ENCODE measurements around the gene OPCML. TPM values are rescaled to one million over a fixed set of nuclear protein-coding genes. Genes with fewer than 3 reads are reported as not detected.

OPCML gene
- total and polyA plus RNA-seq, 4 donors, result under 0.01 to 0.01 TPM; not detected in 2

DNA sequence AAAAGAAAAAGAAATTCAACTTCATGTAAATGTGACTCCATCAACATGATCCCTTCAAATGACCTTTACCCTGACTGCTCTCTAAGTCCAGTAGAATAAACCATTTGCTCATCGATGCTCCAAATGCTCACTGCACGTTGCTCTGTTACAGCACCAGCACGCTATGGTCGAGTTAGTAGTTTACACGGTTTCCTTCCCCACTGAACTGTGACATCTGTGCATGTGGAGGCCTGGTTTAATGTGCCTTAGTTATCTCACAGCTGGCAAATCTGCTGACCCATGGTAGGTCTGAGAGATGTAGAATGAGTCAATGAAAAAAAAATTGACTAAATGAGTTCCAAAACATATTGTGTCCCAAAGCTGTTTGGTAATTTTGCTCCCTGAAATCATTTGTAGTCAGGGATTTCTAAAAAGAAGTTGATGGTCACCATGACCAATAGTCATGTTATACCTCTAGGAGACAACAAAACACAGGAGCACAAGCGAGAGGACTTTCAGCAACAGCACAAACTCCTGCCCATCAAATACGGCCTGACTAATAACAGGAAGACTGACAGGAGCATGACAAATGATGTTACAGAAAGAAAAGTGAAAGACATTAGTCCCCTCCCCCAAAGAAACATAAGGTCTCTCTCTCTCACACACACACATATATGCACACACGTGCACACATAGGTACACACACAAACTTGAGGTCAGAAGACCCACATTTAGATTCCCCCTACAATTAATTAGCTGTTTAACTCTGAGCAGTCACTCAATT, 624.5 kb downstream of the OPCML start:
- H3K36me3 ChIP-seq (ENCODE audit: control insufficient read depth in 4 of 4, insufficient read depth in 3 of 4, low read depth in 1 of 4, low read length in 3 of 4), result no peaks in the 10 kb centered on the region

DNA sequence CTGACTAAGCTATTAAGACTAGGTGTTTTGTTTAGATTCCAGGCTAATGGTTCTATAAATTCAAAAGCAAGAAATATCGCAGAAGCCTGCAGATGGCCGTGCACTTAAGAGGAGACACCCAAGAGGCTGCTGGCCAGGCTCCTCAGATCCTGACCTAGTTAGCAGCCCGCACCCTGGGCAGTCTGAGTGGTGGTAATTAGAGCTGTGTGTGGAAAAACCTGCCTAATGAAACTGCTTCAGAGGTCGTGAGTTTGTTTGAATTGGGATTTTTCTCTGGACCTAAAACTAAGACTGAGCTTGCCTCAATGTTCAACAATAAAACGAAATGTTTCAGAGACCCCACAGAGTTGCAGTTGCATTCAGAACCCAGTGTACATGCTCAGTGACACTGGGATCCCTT, 627.7 kb downstream of the OPCML start:
- WGBS, result 83% methylated on average over 5 of the region's 5 CpGs
- DNase-seq (ENCODE audit: low spot score), result no peak
- Histone ChIP-seq H3K9ac (ENCODE audit: low read depth in 1 of 2, low read length in 2 of 2) (no peak overlapping the region), H3K27ac (ENCODE audit: low read depth in 1 of 2, low read length in 2 of 2) (no peak overlapping the region), H3K4me3 (ENCODE audit: low read depth in 1 of 3, low read length in 3 of 3) (no peak overlapping the region), H3K36me3 (ENCODE audit: control insufficient read depth in 4 of 4, insufficient read depth in 3 of 4, low read depth in 1 of 4, low read length in 3 of 4) (no peaks in the 10 kb centered on the region), H3K9me3 (ENCODE audit: control insufficient read depth in 4 of 4, low read length in 3 of 4) (no peaks in the 10 kb centered on the region), H3K4me1 (ENCODE audit: control insufficient read depth in 4 of 4, insufficient read depth in 4 of 4, low read length in 3 of 4) (no peaks in the 10 kb centered on the region), H3K27me3 (ENCODE audit: control insufficient read depth in 4 of 4, insufficient read depth in 4 of 4, low read length in 3 of 4) (no peaks in the 10 kb centered on the region)
- TF ChIP-seq, protein P1, sequence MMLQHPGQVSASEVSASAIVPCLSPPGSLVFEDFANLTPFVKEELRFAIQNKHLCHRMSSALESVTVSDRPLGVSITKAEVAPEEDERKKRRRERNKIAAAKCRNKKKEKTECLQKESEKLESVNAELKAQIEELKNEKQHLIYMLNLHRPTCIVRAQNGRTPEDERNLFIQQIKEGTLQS (IDR thresholded peaks at IDR 0.05), result no peak
- TF ChIP-seq EGR1 (IDR thresholded peaks at IDR 0.05; ENCODE audit: low read depth in 2 of 2) (no peak), HNF4A (conservative IDR thresholded peaks at IDR 0.05) (no peak), JUND (IDR thresholded peaks at IDR 0.05) (no peak), TAF1 (conservative IDR thresholded peaks at IDR 0.05) (no peak), SP1 (IDR thresholded peaks at IDR 0.05) (no peak), FOXA2 (IDR thresholded peaks at IDR 0.05) (no peak), YY1 (IDR thresholded peaks at IDR 0.05) (no peak), FOXA1 (IDR thresholded peaks at IDR 0.05) (no peak), NR2F2 (IDR thresholded peaks at IDR 0.05) (no peak), HNF4G (IDR thresholded peaks at IDR 0.05) (no peak), GABPA (IDR thresholded peaks at IDR 0.05 in 1 of 2, conservative IDR thresholded peaks at IDR 0.05 in 1 of 2) (no peak)
- TF ChIP-seq, protein P2, sequence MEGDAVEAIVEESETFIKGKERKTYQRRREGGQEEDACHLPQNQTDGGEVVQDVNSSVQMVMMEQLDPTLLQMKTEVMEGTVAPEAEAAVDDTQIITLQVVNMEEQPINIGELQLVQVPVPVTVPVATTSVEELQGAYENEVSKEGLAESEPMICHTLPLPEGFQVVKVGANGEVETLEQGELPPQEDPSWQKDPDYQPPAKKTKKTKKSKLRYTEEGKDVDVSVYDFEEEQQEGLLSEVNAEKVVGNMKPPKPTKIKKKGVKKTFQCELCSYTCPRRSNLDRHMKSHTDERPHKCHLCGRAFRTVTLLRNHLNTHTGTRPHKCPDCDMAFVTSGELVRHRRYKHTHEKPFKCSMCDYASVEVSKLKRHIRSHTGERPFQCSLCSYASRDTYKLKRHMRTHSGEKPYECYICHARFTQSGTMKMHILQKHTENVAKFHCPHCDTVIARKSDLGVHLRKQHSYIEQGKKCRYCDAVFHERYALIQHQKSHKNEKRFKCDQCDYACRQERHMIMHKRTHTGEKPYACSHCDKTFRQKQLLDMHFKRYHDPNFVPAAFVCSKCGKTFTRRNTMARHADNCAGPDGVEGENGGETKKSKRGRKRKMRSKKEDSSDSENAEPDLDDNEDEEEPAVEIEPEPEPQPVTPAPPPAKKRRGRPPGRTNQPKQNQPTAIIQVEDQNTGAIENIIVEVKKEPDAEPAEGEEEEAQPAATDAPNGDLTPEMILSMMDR (IDR thresholded peaks at IDR 0.05; ENCODE audit: low read depth, low read length, missing input control), result no peak
- TF ChIP-seq, protein P3, sequence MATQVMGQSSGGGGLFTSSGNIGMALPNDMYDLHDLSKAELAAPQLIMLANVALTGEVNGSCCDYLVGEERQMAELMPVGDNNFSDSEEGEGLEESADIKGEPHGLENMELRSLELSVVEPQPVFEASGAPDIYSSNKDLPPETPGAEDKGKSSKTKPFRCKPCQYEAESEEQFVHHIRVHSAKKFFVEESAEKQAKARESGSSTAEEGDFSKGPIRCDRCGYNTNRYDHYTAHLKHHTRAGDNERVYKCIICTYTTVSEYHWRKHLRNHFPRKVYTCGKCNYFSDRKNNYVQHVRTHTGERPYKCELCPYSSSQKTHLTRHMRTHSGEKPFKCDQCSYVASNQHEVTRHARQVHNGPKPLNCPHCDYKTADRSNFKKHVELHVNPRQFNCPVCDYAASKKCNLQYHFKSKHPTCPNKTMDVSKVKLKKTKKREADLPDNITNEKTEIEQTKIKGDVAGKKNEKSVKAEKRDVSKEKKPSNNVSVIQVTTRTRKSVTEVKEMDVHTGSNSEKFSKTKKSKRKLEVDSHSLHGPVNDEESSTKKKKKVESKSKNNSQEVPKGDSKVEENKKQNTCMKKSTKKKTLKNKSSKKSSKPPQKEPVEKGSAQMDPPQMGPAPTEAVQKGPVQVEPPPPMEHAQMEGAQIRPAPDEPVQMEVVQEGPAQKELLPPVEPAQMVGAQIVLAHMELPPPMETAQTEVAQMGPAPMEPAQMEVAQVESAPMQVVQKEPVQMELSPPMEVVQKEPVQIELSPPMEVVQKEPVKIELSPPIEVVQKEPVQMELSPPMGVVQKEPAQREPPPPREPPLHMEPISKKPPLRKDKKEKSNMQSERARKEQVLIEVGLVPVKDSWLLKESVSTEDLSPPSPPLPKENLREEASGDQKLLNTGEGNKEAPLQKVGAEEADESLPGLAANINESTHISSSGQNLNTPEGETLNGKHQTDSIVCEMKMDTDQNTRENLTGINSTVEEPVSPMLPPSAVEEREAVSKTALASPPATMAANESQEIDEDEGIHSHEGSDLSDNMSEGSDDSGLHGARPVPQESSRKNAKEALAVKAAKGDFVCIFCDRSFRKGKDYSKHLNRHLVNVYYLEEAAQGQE (IDR thresholded peaks at IDR 0.05), result no peak
- TF ChIP-seq, protein P4, sequence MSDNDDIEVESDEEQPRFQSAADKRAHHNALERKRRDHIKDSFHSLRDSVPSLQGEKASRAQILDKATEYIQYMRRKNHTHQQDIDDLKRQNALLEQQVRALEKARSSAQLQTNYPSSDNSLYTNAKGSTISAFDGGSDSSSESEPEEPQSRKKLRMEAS (IDR thresholded peaks at IDR 0.05), result no peak

More for the DNA sequence above, 624.5 kb downstream of the OPCML start:
- Histone ChIP-seq H3K9me3 (ENCODE audit: control insufficient read depth in 4 of 4, low read length in 3 of 4) (no peaks in the 10 kb centered on the region), H3K27ac (ENCODE audit: low read depth in 1 of 2, low read length in 2 of 2) (no peak overlapping the region), H3K4me1 (ENCODE audit: control insufficient read depth in 4 of 4, insufficient read depth in 4 of 4, low read length in 3 of 4) (no peaks in the 10 kb centered on the region), H3K9ac (ENCODE audit: low read depth in 1 of 2, low read length in 2 of 2) (no peak overlapping the region), H3K4me3 (ENCODE audit: low read depth in 1 of 3, low read length in 3 of 3) (no peak overlapping the region), H3K27me3 (ENCODE audit: control insufficient read depth in 4 of 4, insufficient read depth in 4 of 4, low read length in 3 of 4) (no peaks in the 10 kb centered on the region)
- no peak for DNase-seq (ENCODE audit: low spot score)
- TF ChIP-seq, protein P1 (IDR thresholded peaks at IDR 0.05), result no peak
- no peak for TF ChIP-seq JUND (IDR thresholded peaks at IDR 0.05)
- TF ChIP-seq, protein P2 (IDR thresholded peaks at IDR 0.05; ENCODE audit: low read depth, low read length, missing input control), result no peak
- TF ChIP-seq RAD21 (IDR thresholded peaks at IDR 0.05), result no peak
- TF ChIP-seq TAF1 (conservative IDR thresholded peaks at IDR 0.05), result no peak
- TF ChIP-seq, protein P5, sequence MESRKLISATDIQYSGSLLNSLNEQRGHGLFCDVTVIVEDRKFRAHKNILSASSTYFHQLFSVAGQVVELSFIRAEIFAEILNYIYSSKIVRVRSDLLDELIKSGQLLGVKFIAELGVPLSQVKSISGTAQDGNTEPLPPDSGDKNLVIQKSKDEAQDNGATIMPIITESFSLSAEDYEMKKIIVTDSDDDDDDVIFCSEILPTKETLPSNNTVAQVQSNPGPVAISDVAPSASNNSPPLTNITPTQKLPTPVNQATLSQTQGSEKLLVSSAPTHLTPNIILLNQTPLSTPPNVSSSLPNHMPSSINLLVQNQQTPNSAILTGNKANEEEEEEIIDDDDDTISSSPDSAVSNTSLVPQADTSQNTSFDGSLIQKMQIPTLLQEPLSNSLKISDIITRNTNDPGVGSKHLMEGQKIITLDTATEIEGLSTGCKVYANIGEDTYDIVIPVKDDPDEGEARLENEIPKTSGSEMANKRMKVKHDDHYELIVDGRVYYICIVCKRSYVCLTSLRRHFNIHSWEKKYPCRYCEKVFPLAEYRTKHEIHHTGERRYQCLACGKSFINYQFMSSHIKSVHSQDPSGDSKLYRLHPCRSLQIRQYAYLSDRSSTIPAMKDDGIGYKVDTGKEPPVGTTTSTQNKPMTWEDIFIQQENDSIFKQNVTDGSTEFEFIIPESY (IDR thresholded peaks at IDR 0.05), result no peak
- WGBS, result 91% methylated on average over 8 of the region's 8 CpGs
